GM10248 (cell line): Measurements from ENCODE around the gene SLC5A6.
"Not testable (repeated sequence)": the region's sequence is repeated elsewhere in the genome, so short reads cannot be mapped to it uniquely, and the experiment has no call there.

Experiments
- CTCF ChIA-PET: fragments of 300-600 bp; sonication (Branson Sonifier 250); formaldehyde crosslinking; extraction: SDS; loops from one replicate; lab custom pipeline; 2021; ENCODE audit warnings: antibody characterized with exemption; lab: Yijun Ruan, JAX
- POLR2A ChIA-PET: fragments of 350-650 bp; sonication (Branson Sonifier 250); formaldehyde crosslinking; extraction: SDS; loops from one replicate; lab custom pipeline; 2020; ENCODE audit warnings: antibody characterized with exemption; lab: Yijun Ruan, JAX
- DNase-seq: peaks from one replicate; pipeline ENCODE4 v3.0.0; 2012; ENCODE audit errors: extremely low spot score
- TF ChIP-seq, protein P1 (sequence below): IDR thresholded peaks from 2 replicates; pipeline ENCODE4 v1.5.1; 2012; ENCODE audit warnings: mild to moderate bottlenecking, low read depth; ENCODE audit errors: extremely low read depth, missing control alignments, control extremely low read depth

The SLC5A6 gene

DNA sequence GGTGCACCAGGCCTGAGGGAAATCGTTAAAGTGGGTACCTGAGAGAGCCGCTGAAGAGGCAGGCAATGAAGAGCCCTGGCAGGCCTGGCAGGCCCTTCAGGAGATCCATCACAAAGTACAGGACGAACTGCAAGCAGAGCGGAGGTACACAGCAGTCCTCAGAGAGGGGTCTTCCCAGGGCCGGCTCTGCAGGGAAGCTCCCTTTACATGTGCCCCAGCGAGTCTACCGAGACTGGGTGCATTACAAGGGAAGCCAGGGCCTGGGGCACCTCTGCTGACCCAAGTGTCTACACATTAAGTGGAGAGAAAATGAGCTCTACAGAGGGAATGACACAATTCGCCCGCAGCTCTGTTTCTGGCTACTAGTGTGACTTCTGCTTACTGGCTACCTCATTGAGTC lies 8.3 kb downstream of the SLC5A6 start:
- DNase-seq = no peak
- ChIA-PET CTCF (interaction anchor here (0.8 to 2.0 kb wide), 4 partner anchors 9 to 242 kb away, joined by 3 to 9 read pairs (median 4); partner anchors contain the start of gene CAD), POLR2A (no interaction called here)
- TF ChIP-seq, protein P1, sequence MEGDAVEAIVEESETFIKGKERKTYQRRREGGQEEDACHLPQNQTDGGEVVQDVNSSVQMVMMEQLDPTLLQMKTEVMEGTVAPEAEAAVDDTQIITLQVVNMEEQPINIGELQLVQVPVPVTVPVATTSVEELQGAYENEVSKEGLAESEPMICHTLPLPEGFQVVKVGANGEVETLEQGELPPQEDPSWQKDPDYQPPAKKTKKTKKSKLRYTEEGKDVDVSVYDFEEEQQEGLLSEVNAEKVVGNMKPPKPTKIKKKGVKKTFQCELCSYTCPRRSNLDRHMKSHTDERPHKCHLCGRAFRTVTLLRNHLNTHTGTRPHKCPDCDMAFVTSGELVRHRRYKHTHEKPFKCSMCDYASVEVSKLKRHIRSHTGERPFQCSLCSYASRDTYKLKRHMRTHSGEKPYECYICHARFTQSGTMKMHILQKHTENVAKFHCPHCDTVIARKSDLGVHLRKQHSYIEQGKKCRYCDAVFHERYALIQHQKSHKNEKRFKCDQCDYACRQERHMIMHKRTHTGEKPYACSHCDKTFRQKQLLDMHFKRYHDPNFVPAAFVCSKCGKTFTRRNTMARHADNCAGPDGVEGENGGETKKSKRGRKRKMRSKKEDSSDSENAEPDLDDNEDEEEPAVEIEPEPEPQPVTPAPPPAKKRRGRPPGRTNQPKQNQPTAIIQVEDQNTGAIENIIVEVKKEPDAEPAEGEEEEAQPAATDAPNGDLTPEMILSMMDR = no peak

DNA sequence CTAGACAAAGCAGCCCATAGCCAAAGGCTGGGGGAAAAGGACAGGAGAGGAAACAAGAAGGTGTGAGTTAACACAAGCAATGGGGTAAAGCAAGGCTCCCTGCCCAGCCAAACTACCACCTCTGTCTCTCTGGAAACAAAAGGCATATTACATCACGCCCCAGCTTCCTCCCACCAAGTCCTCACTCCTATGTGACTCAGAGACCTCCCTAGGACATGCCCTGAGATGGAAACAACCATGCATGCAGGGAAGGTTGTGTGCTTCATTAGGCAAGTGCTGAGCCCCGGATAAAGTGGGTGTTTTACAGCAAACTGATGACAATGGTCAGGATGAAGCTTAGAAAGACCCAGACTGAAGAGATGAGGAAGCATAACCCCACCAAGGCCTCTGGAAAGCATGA lies 9.2 kb downstream of the SLC5A6 start:
- ChIA-PET POLR2A (no interaction called here), CTCF (interaction anchor here (1.3 to 2.0 kb wide), 3 partner anchors 11 to 241 kb away, joined by 3 to 9 read pairs (median 4); partner anchors contain the start of gene TRIM54)
- no peak for DNase-seq
- TF ChIP-seq, protein P1 = no peak

DNA sequence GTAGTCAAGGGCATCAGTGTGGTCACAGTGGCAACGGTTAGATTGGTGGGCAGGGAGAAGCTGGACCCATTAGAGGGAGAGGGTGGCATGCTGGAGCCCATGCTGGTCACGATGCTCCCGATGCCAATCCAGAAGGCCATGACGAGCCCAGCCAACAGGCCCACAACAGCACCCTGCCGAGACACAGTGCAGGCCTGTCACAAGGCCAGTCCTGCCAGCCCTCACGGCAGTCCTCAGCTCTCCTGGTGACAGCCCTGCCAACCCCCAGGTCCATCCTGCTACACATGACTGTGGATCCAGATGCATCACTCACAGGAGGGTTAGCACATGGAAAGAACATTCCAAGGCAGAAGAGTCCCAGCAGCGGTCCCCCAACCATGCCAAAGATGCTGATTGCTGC lies 10.4 kb downstream of the SLC5A6 start:
- ChIA-PET CTCF (interaction anchor here (1.5 kb wide), 1 partner anchor 240 kb away, joined by 3 read pairs; no protein-coding TSS in a partner anchor), POLR2A (no interaction called here)
- TF ChIP-seq, protein P1 = no peak
- DNase-seq = no peak

DNA sequence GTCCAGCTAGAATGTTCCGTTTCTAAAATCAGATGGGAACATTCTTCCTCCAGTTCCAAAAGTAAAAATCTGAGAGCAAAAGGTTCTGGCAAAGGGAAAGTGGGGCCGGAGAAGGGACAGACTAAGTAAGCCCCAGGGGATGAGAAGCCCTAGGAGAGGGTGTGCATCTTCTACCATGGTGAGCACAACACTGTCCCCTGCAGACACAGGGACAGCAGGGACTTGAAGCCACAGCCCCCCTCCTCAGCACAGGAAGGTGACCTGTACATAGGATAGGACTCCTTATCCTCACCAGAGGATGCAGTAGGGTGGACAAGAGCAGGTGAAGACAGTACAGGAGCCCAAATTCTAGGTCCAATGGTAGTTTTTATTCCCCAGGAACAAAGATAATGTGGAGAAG lies 12.8 kb downstream of the SLC5A6 start:
- POLR2A ChIA-PET = no interaction called here
- DNase-seq = no peak
- CTCF ChIA-PET = interaction anchor here (1.2 to 2.0 kb wide), 5 partner anchors 8 to 849 kb away, joined by 3 to 8 read pairs (median 3); no protein-coding TSS in a partner anchor
- TF ChIP-seq, protein P1 = no peak

DNA sequence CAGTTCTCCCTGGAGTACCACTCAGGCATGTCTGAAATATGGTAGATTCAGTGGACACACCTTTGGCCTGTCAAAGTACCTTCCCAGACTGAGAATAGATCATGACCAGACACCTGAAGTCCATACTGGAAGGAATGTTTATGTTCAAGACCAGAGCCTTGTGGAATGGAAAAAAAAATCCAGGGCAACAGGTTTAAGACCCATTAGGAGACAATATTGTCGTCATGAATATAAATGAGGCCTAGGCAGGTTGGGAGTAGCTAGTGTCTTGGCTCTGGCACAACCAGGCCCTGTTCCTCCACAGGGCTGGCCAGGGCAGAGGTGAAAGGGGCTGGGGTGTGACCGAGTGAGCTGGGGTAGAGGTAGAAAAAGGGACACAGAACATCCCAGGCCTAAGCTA lies 13.4 kb downstream of the SLC5A6 start:
- TF ChIP-seq, protein P1 = no peak
- ChIA-PET POLR2A (no interaction called here), CTCF (interaction anchor here (1.2 to 1.5 kb wide), 2 partner anchors 46 to 80 kb away, joined by 3 read pairs; no protein-coding TSS in a partner anchor)
- no peak for DNase-seq

DNA sequence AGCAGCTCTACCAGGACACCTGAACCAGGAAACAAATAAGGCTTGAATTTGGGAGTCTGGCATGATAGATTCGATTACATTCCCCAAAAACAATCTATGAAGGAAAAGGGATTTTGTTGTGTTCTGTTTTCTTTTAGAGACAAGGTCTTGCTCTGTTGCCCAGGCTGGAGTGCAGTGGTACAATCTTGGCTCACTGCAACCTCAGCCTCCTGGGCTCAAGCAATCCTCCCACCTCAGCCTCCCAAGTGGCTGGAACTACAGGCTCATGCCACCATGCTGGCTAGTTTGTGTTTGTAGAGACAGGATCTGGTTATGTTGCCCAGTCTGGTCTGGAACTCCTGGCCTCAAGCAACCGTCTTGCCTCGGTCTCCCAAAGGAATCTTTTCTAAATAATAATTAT lies 14.0 kb downstream of the SLC5A6 start:
- CTCF ChIA-PET = interaction anchor here (1.5 kb wide), 1 partner anchor 46 kb away, joined by 3 read pairs; no protein-coding TSS in a partner anchor
- not testable (repeated sequence) for DNase-seq

DNA sequence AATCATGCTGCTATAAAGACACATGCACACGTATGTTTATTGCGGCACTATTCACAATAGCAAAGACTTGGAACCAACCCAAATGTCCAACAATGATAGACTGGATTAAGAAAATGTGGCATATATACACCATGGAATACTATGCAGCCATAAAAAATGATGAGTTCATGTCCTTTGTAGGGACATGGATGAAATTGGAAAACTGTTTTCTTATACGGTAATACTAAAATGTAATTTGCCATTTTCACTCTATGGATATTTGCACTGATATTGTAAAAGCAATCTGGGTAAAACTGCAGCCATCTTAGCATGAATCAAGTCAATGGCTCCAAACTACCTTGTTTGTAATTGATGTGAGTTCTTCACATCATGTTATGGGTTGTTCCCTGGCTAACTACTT lies 16.3 kb downstream of the SLC5A6 start:
- POLR2A ChIA-PET, CTCF ChIA-PET, DNase-seq: not testable (repeated sequence)

More for the DNA sequence above, 14.0 kb downstream of the SLC5A6 start:
- POLR2A ChIA-PET = not testable (repeated sequence)
